ENCODE measurements around the gene AGER.

Gene AGER

GRCh38 chr6:32131439-32131948, 52.6 kb downstream of the AGER start:
- TF ChIP-seq TARDBP (IDR thresholded peaks at IDR 0.05): no peak
- TF ChIP-seq LEF1 (IDR thresholded peaks at IDR 0.05; ENCODE audit: borderline replicate concordance): no peak
- no peak for TF ChIP-seq FOXK2 (IDR thresholded peaks at IDR 0.05)
- no peak for TF ChIP-seq CTBP1 (IDR thresholded peaks at IDR 0.05; ENCODE audit: borderline replicate concordance)
- TF ChIP-seq L3MBTL2 (conservative IDR thresholded peaks at IDR 0.05): no peak
- no peak for TF ChIP-seq SUZ12 (IDR thresholded peaks at IDR 0.05)
- TF ChIP-seq ZNF384 (IDR thresholded peaks at IDR 0.05): no peak
- no peak for TF ChIP-seq ARNT (IDR thresholded peaks at IDR 0.05)
- TF ChIP-seq FOXA1 (IDR thresholded peaks at IDR 0.05): no peak
- no peak for DNase-seq (ENCODE audit: extremely low spot score)
- CTCF ChIA-PET: no interaction called here
- POLR2A ChIA-PET: interaction anchor here (0.7 to 4.3 kb wide), 6 partner anchors 9 to 60 kb away, joined by 3 to 57 read pairs (median 12); partner anchors contain the start of genes AGPAT1 and PRRT1
